Breast epithelium (tissue), 4 donors: ENCODE data around the gene RMND5A. TPM values are rescaled to one million over a fixed set of nuclear protein-coding genes. Genes with fewer than 3 reads are reported as not detected.

Experiments used
- DNase-seq, 2 donors: peaks; one replicate each; pipeline ENCODE4 v3.0.0-alpha.2; 2019; ENCODE audit warnings: low spot score in 2 of 2
- H3K27ac ChIP-seq, 2 donors: fragments of 200-600 bp; sonication (generic) in 1 of 2; one replicate each; pipeline ENCODE4 v1.5.1; 2016 to 2019; ENCODE audit warnings: mild to moderate bottlenecking in 1 of 2
- H3K27me3 ChIP-seq, 2 donors: fragments of 200-600 bp; sonication (generic) in 1 of 2; one replicate each; pipeline versions ENCODE4 v1.5.1 to v1.6.0; 2017 to 2019; ENCODE audit warnings: control low read depth in 1 of 2, mild to moderate bottlenecking in 1 of 2
- H3K36me3 ChIP-seq: fragments of 200-600 bp; one replicate; pipeline ENCODE4 v1.5.1; 2019
- H3K4me1 ChIP-seq, 2 donors: fragments of 200-600 bp; sonication (generic); one replicate each; pipeline ENCODE4 v1.5.1; 2016 to 2019; ENCODE audit warnings: control low read depth in 1 of 2
- H3K4me3 ChIP-seq, 3 donors: fragments of 200-600 bp; sonication (generic); 1 replicate in 2 of 3; 2 replicates in 1 of 3; pipeline ENCODE4 v1.5.1; 2016 to 2019; ENCODE audit warnings: mild to moderate bottlenecking in 3 of 3, moderate library complexity in 2 of 3
- H3K9me3 ChIP-seq, 2 donors: fragments of 200-600 bp; sonication (generic) in 1 of 2; one replicate each; pipeline ENCODE4 v1.5.1; 2016 to 2019; ENCODE audit warnings: control low read depth in 1 of 2
- CTCF ChIP-seq, 3 donors: fragments of 450-650 bp; IDR thresholded peaks; one replicate each; pipeline ENCODE4 v1.5.1; 2016 to 2017; ENCODE audit warnings: antibody characterized with exemption in 3 of 3, mild to moderate bottlenecking in 3 of 3, moderate library complexity in 3 of 3
- POLR2A ChIP-seq: fragments of 450-650 bp; IDR thresholded peaks from one replicate; pipeline ENCODE4 v1.6.1; 2016; ENCODE audit warnings: antibody characterized with exemption, mild to moderate bottlenecking, moderate library complexity
- POLR2AphosphoS5 ChIP-seq, 3 donors: sonication (generic); formaldehyde crosslinking; IDR thresholded peaks; one replicate each; pipeline ENCODE4 v1.6.1; 2017; ENCODE audit warnings: antibody characterized with exemption in 3 of 3
- intact Hi-C: fragments of 100-400 bp; cut with DNase I; formaldehyde crosslinking; loops from one replicate; pipeline ENCODE4 v1.15.1; 2023; ENCODE audit warnings: low total_unique reads
- total RNA-seq, 3 donors: library from RNA; depleted of rRNA; stranded (reverse); fragments of >200 nt; gene quantifications; one replicate each; pipeline ENCODE4 v1.1.0, GENCODE V29; 2016

RMND5A gene
- total RNA-seq, 3 donors from 2014 or later, result 41.6 to 61.6 (median 44.3) TPM

- Histone ChIP-seq H3K27ac (no peak overlapping the region), H3K9me3 (no peaks in the 10 kb centered on the region), H3K4me3 (no peak overlapping the region), H3K36me3 (no peaks in the 10 kb centered on the region), H3K4me1 (no peaks in the 10 kb centered on the region), H3K27me3 (no peaks in the 10 kb centered on the region)
- DNase-seq, result no peak
- TF ChIP-seq POLR2AphosphoS5 (IDR thresholded peaks at IDR 0.05) (no peak), POLR2A (no peak), CTCF (IDR thresholded peaks at IDR 0.05) (no peak)
- intact Hi-C loops, result no loop called here
Observed at GRCh38 chr2:86768189-86768949, 48.3 kb downstream of the RMND5A start.

- no peak for DNase-seq
- Histone ChIP-seq H3K27ac (no peak overlapping the region), H3K36me3 (no peaks in the 10 kb centered on the region), H3K4me3 (no peak overlapping the region), H3K9me3 (no peaks in the 10 kb centered on the region), H3K4me1 (no peaks in the 10 kb centered on the region), H3K27me3 (no peaks in the 10 kb centered on the region)
- intact Hi-C loops, result no loop called here
- TF ChIP-seq CTCF (IDR thresholded peaks at IDR 0.05) (no peak), POLR2A (no peak), POLR2AphosphoS5 (IDR thresholded peaks at IDR 0.05) (no peak)
Observed at GRCh38 chr2:86769838-86770237, 49.7 kb downstream of the RMND5A start.

- no peak overlapping the region for H3K27ac ChIP-seq
Observed at GRCh38 chr2:86770816-86771301, 50.8 kb downstream of the RMND5A start.

GRCh38 chr2:86772611-86773010 is 52.5 kb downstream of the RMND5A start:
- no peak for DNase-seq
- TF ChIP-seq POLR2AphosphoS5 (IDR thresholded peaks at IDR 0.05) (no peak), CTCF (IDR thresholded peaks at IDR 0.05) (no peak), POLR2A (no peak)
- no peaks in the 10 kb centered on the region for H3K27me3 ChIP-seq
- no peaks in the 10 kb centered on the region for H3K36me3 ChIP-seq
- H3K4me1 ChIP-seq, result no peaks in the 10 kb centered on the region
- no peak overlapping the region for H3K27ac ChIP-seq
- intact Hi-C loops, result no loop called here
- H3K9me3 ChIP-seq, result no peaks in the 10 kb centered on the region
- H3K4me3 ChIP-seq, result no peak overlapping the region

More at GRCh38 chr2:86770816-86771301, 50.8 kb downstream of the RMND5A start:
- Histone ChIP-seq H3K27me3 (no peaks in the 10 kb centered on the region), H3K9me3 (no peaks in the 10 kb centered on the region), H3K36me3 (no peaks in the 10 kb centered on the region), H3K4me1 (no peaks in the 10 kb centered on the region), H3K4me3 (no peak overlapping the region)
- intact Hi-C loops, result no loop called here
- no peak for TF ChIP-seq POLR2AphosphoS5 (IDR thresholded peaks at IDR 0.05)
- TF ChIP-seq POLR2A, result no peak
- no peak for TF ChIP-seq CTCF (IDR thresholded peaks at IDR 0.05)
- DNase-seq, result no peak

- intact Hi-C loops, result no loop called here
- no peaks in the 10 kb centered on the region for H3K36me3 ChIP-seq
- no peak for DNase-seq
Observed at GRCh38 chr2:86774862-86775261, 54.8 kb downstream of the RMND5A start.

More at GRCh38 chr2:86774862-86775261, 54.8 kb downstream of the RMND5A start:
- Histone ChIP-seq H3K9me3 (no peaks in the 10 kb centered on the region), H3K27ac (no peak overlapping the region), H3K4me3 (no peak overlapping the region), H3K4me1 (no peaks in the 10 kb centered on the region), H3K27me3 (no peaks in the 10 kb centered on the region)
- TF ChIP-seq POLR2AphosphoS5 (IDR thresholded peaks at IDR 0.05), result no peak
- no peak for TF ChIP-seq POLR2A
- TF ChIP-seq CTCF (IDR thresholded peaks at IDR 0.05), result no peak
